HUES64 (cell line): ENCODE measurements around the gene IQCN.

Experiments used
- H3K27ac ChIP-seq: 2 replicates; pipeline ENCODE4 v1.7.0; 2013; ENCODE audit warnings: low read depth, low read length, inconsistent platforms
- H3K27me3 ChIP-seq: 2 replicates; pipeline ENCODE4 v1.6.1; 2013; ENCODE audit warnings: mild to moderate bottlenecking, low read length; ENCODE audit not compliant: insufficient read depth
- H3K36me3 ChIP-seq: 2 replicates; pipeline ENCODE4 v1.6.1; 2013; ENCODE audit warnings: mild to moderate bottlenecking, low read length; ENCODE audit not compliant: insufficient read depth
- H3K4me1 ChIP-seq: 2 replicates; pipeline ENCODE4 v1.6.1; 2013; ENCODE audit warnings: mild to moderate bottlenecking, low read length, moderate library complexity; ENCODE audit not compliant: insufficient read depth
- H3K4me3 ChIP-seq: 2 replicates; pipeline ENCODE4 v1.5.1; 2013; ENCODE audit warnings: mild to moderate bottlenecking, low read length, moderate library complexity
- H3K9ac ChIP-seq: 2 replicates; pipeline ENCODE4 v1.6.1; 2013; ENCODE audit warnings: mild to moderate bottlenecking, low read depth, low read length
- H3K9me3 ChIP-seq: 2 replicates; pipeline ENCODE4 v1.6.1; 2013; ENCODE audit warnings: low read depth, low read length; ENCODE audit not compliant: insufficient read depth
- WGBS: fragments of 150-250, 120-280 bp; methylation state at CpG from one replicate; pipeline ENCODE4 v1.1.7; 2013; ENCODE audit warnings: missing lambda C conversion rate; 5-methylcytosine and 5-hydroxymethylcytosine counted together

The IQCN gene

GRCh38 chr19:18262144-18262543, 12.1 kb downstream of the IQCN start:
- no peak overlapping the region for H3K27ac ChIP-seq
- 0 out of 2 replicates have a peak, but pooled peaks cover 2% of the 10 kb centered on the region for H3K27me3 ChIP-seq
- no peak overlapping the region for H3K4me3 ChIP-seq
- H3K36me3 ChIP-seq: peaks cover 13% of the 10 kb centered on the region
- H3K9ac ChIP-seq: no peak overlapping the region
- H3K9me3 ChIP-seq: no peaks in the 10 kb centered on the region
- no peaks in the 10 kb centered on the region for H3K4me1 ChIP-seq

DNA sequence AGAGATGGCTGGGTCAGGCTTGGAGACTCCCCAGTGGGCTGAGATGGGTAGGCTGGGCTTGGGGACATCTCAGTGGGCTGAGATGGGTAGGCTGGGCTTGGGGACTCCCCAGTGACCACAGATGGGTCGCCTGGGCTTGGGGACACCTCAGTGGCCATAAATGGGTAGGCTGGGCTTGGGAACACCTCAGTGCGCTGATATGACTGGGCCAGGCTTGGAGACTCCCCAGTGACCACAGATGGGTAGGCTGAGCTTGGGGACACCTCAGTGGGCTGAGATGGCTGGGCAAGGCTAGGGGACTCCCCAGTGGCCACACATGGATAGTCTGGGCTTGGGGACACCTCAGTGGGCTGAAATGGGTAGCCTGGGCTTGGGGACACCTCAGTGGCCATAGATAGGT, 12.8 kb downstream of the IQCN start:
- Histone ChIP-seq H3K9ac (no peak overlapping the region), H3K36me3 (peaks cover 6% of the 10 kb centered on the region), H3K9me3 (no peaks in the 10 kb centered on the region), H3K27me3 (0 out of 2 replicates have a peak, but pooled peaks cover 2% of the 10 kb centered on the region), H3K4me3 (no peak overlapping the region), H3K4me1 (no peaks in the 10 kb centered on the region), H3K27ac (no peak overlapping the region)
- WGBS: 77% methylated on average over 2 of the region's 2 CpGs

GRCh38 chr19:18259893-18260292, 14.4 kb downstream of the IQCN start:
- H3K36me3 ChIP-seq: no peaks in the 10 kb centered on the region
- no peak overlapping the region for H3K9ac ChIP-seq
- no peaks in the 10 kb centered on the region for H3K4me1 ChIP-seq
- H3K27me3 ChIP-seq: 0 out of 2 replicates have a peak, but pooled peaks cover 2% of the 10 kb centered on the region
- H3K4me3 ChIP-seq: no peak overlapping the region
- no peaks in the 10 kb centered on the region for H3K9me3 ChIP-seq
- no peak overlapping the region for H3K27ac ChIP-seq
- 90% methylated on average over 4 of the region's 4 CpGs for WGBS

DNA sequence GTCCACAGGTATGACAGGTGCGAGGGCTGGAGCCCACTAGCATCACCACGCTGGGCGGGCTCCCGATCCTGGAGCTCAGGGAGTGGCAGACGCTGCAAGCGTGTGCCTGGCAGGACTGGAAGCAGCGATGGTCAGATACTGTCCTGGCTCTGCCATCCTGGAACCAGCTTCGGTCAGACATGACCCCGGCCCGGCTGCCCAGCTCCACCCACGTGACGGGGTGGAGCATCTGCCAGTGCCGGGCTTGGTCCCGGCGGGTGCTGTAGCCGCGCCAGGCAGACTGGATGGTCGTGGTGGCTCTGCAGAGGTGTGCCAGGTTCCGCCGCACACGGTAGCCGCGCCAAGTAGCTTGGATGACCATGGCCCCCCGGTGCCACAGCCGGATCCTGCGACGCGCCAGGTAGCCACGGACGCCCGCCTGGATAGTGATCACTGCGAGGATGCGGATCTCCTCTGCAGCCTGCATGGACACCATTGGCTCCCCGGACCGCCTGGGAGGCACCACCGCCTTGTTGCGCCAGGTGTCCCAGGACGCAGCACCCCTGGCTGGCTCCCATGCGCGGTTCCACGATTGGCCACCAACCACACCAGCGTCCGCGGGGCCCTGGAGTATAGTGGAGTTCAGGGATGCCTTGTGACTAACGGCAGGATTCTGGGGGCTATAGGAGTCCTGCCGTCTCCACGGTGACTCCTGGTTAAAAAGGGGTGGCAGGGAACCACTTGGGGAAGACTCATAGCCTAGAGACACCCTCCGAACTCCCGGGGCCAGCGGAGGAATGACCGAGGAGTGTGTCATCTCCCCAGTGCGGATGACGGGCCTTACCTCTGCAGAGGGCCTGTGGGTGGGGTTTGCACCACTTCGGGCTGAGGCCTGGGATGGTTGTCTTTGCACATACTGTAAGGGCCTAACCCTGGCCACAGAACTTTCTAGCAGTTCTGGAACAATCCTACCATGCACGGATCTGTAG, 16.5 kb downstream of the IQCN start:
- H3K9ac ChIP-seq: no peak overlapping the region
- no peaks in the 10 kb centered on the region for H3K9me3 ChIP-seq
- H3K4me3 ChIP-seq: no peak overlapping the region
- H3K4me1 ChIP-seq: no peaks in the 10 kb centered on the region; the same call in 1 of the 2 replicates
- H3K36me3 ChIP-seq: no peaks in the 10 kb centered on the region
- 94% methylated on average over 55 of the region's 55 CpGs for WGBS
- H3K27me3 ChIP-seq: 0 out of 2 replicates have a peak, but pooled peaks cover 2% of the 10 kb centered on the region
- H3K27ac ChIP-seq: no peak overlapping the region

DNA sequence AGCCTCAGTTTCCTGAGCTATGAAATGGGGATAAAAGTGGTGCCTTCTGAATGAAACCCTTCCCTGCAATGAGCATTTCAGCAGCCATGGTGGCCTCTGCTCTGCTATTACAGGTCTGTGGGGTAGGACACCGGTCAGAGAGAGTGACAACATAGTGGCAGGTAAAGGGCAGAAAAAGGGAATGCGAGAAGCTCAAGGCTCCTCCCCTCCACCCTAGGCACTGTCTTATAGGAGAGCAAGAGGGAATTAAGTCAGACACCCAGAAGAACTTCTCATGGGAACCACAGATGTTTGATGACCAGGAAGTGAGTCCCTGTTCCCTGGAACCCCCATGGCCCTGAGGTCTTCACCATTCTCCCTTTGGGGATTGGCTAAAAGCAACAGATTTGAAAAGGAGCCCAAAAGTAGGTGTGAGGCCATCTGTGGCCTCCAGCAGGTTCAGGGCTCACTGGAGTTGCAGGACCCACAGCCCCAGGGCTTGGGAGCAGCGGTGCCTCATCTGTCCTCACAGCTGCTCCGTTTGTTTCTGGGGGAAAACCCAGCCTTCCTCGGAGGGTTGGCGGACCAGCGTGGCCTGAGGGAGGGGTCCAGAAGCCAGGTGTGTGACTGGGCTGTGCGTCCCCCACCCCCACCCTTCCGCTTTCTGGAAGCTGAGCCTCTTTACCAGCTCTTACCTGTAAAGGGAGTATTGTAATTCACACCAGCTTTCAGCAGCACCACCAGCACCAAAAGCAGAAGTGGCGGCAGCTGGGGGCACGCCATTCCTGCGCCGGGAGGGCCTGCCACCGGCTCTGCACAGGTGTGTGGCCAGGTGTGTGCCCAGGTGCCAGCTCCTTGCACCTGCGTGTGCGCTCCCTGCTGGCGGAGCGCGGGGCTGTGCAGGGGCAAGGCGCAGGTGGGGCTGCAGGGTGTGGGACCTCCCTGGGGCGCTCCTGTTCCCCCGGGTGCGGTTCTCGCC, 19.4 kb downstream of the IQCN start:
- Histone ChIP-seq H3K9me3 (no peaks in the 10 kb centered on the region), H3K4me3 (no peak overlapping the region), H3K27ac (no peak overlapping the region), H3K4me1 (no peaks in the 10 kb centered on the region; the same call in 1 of the 2 replicates), H3K27me3 (0 out of 2 replicates have a peak, but pooled peaks cover 2% of the 10 kb centered on the region), H3K9ac (no peak overlapping the region; the same call in 1 of the 2 replicates), H3K36me3 (no peaks in the 10 kb centered on the region)
- 61% methylated on average over 22 of the region's 24 CpGs for WGBS

DNA sequence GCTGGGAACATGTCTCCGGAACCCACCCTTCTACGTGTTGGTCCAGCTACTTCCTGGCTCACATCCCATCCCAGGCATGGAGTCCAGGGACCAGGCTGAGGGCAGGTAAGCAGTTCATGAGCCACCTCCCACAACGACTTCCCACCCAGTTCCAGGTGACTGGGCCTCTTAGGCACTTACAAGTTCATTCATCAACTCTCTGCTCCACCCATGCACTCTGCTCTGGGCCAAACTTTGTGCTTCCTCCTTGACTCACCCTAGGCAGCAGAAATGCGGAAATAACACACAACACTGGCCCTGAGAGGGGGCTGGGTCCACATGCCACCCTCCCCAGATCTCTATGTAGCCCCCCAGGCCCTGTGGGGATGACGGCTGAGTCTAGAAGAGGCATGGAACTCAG, 20.5 kb downstream of the IQCN start:
- H3K4me3 ChIP-seq: no peak overlapping the region
- 70% methylated on average over 5 of the region's 5 CpGs for WGBS
- no peaks in the 10 kb centered on the region; the same call in 1 of the 2 replicates for H3K4me1 ChIP-seq
- H3K27ac ChIP-seq: no peak overlapping the region
- no peaks in the 10 kb centered on the region for H3K36me3 ChIP-seq
- H3K9ac ChIP-seq: no peak overlapping the region
- no peaks in the 10 kb centered on the region for H3K27me3 ChIP-seq
- no peaks in the 10 kb centered on the region for H3K9me3 ChIP-seq

DNA sequence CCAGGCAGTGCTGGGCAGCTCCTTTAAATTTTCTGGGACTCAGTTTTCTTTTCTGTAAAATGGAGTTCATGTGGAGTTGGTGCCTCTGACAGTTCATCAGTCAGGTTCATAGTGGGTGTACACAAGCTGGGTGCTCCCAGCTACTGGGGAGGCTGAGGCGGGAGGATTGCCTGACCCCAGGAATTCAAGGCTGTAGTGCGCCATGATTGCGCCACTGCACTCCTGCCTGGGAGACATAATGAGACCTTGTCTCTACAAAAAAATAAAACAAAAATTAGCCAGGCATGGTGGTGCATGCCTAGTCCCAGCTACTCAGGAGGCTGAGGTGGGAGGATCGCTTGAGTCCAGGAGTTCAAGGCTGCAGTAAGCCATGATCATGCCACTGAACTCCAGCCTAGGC, 21.1 kb downstream of the IQCN start:
- Histone ChIP-seq H3K4me1 (peaks cover under 1% of the 10 kb centered on the region; the same call in 1 of the 2 replicates), H3K9me3 (no peaks in the 10 kb centered on the region), H3K27ac (no peak overlapping the region), H3K27me3 (no peaks in the 10 kb centered on the region), H3K4me3 (no peak overlapping the region), H3K36me3 (no peaks in the 10 kb centered on the region), H3K9ac (no peak overlapping the region)
- WGBS: 92% methylated on average over 4 of the region's 4 CpGs

- Histone ChIP-seq H3K27me3 (no peaks in the 10 kb centered on the region), H3K4me3 (no peak overlapping the region), H3K9me3 (no peaks in the 10 kb centered on the region), H3K36me3 (no peaks in the 10 kb centered on the region), H3K9ac (no peak overlapping the region), H3K27ac (no peak overlapping the region), H3K4me1 (peaks cover 3% of the 10 kb centered on the region; the same call in 1 of the 2 replicates)
- 82% methylated on average over 7 of the region's 7 CpGs for WGBS
Observed at GRCh38 chr19:18252370-18252717, 21.9 kb downstream of the IQCN start.

DNA sequence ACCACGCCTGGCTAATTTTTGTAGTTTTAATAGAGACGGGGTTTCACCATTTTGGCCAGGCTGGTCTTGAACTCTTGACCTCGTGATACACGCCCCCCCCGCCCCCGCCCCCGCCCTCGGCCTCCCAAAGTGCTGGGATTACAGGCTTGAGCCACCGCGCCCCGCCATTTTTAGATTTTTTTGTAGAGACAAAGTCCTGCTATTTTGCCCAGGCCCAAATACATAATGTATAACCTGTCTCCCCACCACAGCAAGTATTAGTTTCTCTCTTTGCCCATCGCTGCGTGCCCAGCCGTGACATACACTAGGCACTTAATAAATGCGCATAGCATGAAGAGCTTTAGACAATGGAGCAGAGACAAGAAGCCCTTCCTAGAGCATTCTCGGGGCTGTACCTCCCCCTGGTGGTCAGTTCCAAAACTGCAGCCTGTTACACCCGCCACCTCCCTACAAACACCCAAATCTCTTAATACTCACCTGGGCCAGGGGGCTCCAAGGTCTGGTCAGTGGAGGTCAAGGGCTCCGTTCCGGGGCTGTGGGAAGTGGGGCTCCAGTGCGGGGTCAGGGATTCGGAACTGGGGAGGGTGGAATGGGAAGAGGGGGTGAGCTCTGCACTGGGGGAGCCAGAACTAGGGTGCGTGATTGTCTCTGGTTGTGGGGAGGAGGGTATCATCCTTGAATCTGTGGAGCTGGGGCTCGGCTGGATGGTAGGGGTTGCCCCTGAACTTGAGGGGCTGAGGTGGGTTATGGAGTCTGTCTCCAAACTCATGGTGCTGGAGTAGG, 22.5 kb downstream of the IQCN start:
- no peaks in the 10 kb centered on the region for H3K27me3 ChIP-seq
- no peak overlapping the region for H3K4me3 ChIP-seq
- H3K4me1 ChIP-seq: peaks cover 3% of the 10 kb centered on the region; the same call in 1 of the 2 replicates
- WGBS: 32% methylated on average over 17 of the region's 23 CpGs
- no peaks in the 10 kb centered on the region for H3K36me3 ChIP-seq
- no peak overlapping the region for H3K9ac ChIP-seq
- H3K9me3 ChIP-seq: no peaks in the 10 kb centered on the region
- H3K27ac ChIP-seq: no peak overlapping the region

DNA sequence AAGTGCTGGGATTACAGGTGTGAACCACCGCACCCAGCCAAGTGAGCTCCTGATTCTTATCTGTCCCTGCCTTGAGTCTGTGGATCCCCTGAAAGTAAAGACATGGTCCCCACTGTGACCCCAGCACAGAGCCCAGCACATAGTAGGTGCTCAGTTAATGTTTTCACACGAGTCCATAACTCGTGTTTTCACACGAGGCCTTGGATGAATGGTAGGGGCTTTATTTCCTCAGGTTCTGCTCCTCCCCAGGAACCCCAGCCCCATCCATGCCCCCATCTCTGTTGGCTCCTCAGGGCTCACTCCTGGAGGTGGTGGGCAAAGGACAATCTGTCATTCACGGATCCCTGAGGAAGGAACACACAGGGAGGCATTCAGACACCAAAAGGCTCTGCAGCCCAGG, 24.4 kb downstream of the IQCN start:
- Histone ChIP-seq H3K4me3 (no peak overlapping the region), H3K27ac (no peak overlapping the region), H3K4me1 (peaks cover 3% of the 10 kb centered on the region; the same call in 1 of the 2 replicates), H3K9ac (no peak overlapping the region), H3K27me3 (no peaks in the 10 kb centered on the region), H3K9me3 (no peaks in the 10 kb centered on the region), H3K36me3 (no peaks in the 10 kb centered on the region)
- 87% methylated on average over 5 of the region's 5 CpGs for whole genome bisulfite sequencing
